KG1 (cell line): Measurements from ENCODE around the gene AHNAK.
"Not testable (repeated sequence)": the region's sequence is repeated elsewhere in the genome, so short reads cannot be mapped to it uniquely, and the experiment has no call there.

Experiments
- DNase-seq: peaks from one replicate; lab custom pipeline; 2025; lab: John Stamatoyannopoulos, UW

The AHNAK gene

DNA sequence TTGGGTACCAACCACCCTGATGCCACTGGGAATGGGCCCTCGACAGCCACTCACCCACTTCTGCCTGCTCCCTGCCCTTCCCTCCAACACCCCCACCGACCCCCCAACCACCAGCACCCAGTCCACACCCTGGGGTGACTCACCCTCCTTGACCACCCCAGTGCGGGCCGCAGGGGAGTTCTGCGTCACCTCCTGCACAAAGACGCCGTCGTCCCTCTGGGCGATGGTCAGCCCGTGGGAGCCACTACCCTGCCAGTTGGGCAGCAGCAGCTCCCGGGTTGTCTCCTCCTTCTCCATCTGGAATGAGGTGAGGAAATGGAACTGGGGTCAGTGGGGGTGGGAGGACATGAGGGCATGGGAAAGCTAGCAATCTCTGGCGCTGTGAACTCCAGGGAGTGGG lies 10.8 kb downstream of the AHNAK start:
- no peak for DNase-seq

DNA sequence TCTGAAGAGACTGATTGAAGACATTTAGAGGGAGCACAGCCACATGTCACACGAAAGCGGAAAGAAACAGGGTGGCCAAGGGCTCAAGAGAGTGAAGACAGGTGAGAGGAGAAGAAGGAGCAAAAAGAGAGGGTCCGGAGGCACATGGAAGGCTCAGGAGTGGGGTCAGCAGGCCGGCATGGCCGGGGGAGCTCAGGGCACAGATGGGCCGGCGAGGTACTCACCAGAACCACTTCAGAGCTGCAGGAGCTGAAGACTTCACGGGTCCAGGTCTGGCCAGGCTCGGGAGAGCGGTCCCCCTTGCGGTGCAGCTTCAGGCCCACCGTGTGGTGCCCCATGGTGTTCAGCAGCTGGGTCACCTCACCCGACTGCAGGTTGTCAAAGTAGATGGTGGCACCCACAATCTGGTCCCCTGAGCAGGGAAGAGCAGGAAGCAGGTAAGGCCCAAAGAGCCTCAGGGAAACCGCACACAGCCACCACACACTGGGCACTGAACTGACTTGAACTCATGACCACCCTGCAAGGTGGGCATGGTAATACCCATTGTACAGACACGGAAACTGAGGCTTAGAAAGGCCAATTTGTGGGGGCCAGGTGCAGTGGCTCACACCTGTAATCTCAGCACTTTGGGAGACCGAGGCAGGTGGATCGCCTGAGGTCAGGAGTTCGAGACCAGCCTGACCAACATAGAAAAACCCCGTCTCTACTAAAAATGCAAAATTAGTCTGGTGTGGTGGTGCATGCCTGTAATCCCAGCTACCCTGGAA lies 11.6 kb downstream of the AHNAK start:
- DNase-seq: no peak

DNA sequence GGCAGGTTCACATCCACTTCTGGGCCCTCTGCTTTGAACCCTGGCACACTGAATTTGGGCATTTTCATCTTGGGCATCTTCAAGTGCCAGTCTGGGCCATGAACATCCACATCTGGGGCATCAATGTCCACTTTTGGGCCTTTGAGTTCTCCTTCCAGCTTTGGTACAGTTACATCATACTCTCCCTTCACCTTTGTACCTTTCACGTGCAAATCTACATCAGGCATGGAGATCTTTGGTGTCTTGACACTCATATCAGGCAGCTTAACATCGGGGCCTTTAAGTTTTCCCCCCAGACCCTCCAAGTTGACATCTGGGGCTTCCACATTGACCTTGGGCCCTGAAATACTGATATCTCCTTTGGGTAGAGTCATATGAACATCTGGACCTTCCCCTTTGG lies 14.5 kb downstream of the AHNAK start:
- DNase-seq: no peak

DNA sequence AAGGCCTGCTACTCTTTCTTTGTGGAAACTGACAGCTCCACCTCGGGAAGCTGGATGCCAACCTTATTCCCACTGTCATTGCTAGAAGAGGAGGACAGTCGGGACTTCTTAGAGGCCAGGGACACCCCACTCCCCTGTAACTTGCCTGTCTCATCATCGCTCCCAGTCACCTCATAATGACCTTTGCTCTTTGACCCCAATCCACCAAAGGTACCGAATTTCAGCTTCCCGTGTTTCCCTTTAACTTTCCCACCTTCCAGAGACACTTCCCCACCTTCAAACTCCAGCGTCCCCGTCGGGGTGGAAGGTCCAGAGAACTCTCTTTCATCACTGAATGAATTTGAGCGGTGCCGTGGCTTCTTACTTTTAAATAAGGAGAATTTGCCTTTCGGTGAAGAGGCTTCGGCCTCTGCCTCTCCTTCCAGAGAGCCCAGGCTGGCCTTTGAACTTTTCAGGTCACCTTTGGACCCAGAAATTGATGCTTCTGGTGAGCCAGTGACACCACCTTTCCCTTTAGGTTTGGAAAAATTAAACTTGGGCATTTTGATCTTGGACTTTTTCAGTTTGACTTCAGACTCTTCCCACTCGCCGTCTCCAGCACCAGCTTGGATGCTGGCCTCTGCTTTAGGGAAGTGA lies 29.8 kb downstream of the AHNAK start:
- DNase-seq: no peak

DNA sequence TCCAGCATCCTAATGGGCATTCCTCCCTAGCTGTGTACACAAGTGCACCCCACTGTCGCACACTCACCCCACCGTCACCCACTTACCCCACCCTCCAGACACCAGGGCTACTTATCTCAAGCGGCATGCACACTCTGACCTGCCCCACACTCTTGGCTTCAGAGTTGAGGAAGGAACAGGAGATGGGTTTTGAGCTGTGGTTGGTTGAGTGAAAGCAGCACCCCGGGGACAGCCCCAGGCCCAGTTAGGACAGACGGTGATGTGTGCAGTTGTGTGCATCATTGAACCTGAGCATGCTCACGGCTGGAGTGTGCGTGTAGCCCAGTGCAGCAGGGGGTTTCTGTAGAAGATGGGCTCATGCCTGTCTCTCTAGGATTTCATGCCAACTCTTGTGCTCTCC lies 32.5 kb downstream of the AHNAK start:
- no peak for DNase-seq

DNA sequence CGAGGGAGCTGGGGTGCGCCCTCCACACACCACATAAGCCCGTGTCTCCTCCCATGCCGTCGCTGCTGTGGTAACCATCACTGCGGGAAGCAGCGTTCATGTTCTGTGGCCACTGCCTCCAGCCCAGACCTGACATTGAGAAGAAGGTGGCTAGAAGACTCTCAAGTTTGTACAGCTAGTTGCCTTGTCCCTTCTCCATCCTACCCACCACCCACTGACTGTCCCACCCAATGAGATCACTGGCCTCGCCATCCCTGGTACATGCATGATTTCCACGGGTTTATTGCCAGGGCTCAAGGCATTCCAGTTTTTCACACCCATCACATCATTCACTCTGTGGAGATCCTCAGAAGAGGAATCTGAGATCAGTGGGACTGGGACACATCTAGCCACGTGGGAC lies 33.0 kb downstream of the AHNAK start:
- no peak for DNase-seq

DNA sequence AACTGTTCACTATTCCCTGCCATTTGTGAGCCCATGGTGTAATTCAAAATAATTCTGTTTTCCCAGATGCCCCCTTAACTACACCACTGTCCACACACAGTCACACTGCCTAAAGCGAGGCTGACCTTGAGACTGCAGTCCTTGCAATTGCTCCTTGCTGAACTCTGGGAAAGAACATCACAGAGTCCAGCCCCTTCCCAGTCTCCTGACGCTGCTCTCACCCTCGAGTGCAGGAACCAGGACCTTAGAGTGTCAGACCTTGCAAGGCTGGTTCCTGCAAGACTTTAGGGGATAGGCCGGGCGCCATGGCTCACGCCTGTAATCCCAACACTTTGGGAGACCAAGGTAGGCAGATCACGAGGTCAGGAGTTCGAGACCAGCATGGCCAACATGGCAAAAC lies 33.6 kb downstream of the AHNAK start:
- no peak for DNase-seq

DNA sequence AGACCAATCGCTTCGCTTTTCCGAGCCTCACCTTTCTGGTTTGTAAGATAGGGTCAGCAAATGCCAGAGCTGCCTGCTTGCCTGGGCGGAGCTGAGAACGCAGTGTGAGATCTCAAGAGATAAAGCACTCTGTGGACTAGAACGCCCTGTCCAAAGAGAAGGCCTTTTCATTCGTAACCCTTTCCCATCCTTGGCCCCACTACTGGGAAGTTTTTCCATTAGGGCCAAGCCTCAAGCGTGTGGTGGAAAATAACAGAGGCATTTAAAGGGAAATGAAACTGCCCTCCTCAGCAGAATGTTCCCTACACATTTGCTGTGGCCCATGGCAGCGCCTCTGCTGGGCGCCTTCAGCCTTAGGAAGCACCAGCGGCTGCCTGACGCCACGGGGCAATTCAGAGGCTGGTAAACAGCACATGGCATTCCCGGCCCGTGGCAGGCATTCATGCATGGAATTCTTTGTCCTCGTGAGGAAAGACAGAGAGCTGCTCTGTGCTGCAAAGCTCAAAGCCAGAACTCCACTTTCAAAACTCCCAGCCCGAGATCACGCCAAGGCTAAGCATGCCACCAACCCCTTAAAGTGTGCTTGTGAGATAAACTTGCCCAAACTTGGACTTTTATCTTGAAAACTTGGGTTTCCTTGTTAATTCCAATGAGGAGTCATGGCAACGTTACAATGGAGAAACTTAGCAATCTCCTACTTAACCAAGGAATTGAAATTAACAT lies 38.1 kb downstream of the AHNAK start:
- DNase-seq: no peak

DNA sequence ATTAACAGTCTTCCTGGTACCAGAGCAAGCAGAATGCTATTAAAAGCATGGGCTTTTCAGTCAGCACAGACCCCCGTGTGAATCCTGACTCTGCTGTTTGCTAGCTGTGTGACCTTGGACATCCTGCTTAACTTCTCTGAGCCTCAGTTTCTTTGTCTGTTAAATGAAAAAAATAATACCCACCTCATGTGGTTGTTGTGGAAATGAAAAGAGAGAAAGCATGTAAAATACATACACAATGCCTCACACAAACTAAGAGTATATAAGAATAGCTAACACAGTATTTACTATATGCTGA lies 39.5 kb downstream of the AHNAK start:
- no peak for DNase-seq

DNA sequence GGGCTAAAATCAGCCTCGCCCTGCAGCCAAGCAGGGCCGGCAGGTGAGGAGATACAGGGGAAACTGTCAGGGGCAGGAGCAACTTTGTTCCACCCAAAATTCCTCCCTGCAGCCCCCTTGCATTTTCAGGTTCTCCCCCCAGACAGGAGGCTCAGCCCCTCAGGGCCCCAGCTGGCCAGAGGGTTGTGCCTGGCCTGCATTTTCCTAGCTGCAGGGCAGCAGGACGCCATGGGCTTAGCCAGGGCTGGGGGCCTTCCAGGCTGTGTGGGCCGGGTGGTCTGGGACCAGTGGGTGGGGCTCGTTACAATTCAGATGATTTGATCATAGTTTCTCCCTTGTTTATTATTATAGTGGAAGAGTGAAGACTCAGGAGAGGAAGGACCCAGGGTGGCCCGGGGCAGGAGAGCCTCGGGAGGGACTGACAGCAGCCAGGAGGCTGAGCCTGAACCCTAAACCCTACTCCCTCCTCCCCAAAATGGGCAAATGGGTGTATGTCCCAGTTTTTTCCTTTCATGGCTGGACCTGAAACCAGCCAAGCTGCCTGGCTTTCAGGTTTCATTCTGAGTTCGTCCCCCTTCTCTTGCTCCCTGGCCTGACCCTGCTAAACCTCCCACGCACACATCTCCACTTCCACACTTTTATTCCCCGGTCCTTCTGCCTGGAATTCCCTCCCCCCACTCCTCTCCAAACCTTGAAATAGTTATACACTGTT lies 40.0 kb downstream of the AHNAK start:
- DNase-seq: no peak

DNA sequence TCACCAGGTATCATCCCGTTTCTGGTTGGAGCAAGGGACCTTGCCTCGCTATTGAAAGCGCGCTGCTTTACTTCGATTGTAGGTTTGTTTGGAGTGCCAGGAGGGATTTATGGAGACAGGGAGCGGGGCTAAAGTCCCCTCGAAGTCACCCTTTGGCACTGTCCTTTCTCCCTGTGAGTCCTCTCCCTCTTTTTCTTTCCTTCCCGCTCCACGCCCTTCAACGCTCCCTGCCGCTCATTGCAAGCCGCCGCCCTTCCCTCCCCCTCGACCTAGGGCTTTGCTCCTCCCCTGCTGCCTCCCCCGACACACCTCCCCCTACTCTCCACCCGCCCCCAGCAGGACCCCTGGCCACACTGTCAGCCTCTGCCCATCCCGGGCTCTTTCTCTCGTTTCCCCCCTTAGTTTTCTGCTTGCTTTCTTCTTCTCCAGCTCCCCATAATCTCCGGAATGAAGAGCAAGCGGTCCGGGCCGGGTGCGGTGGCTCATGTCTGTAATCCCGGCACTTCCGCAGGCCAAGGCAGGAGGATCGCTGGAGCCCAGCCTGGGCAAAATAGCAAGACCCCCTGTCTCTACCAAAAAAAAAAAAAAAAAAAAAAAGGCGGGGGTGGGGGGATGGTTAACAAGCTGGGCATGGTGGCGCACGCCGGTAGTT lies 41.0 kb downstream of the AHNAK start:
- no peak for DNase-seq

DNA sequence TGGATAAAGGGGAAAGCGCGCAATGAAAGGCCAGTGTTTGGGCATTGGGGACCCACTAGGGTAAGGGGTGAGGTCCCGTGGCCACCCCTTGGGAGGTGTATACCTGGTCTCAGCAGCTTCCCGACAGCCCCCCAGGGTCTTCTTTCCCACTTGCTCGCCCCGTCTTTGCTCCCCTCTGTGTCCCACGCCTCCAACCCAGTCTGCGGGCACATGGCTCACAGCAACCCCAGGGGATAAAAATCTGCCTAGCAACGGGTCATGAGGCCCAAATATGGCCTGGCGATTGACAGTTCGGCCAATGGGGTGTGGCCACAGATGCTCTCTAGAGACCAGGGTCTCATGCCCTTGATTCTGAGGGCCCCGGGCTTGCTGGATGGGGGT lies 41.6 kb downstream of the AHNAK start:
- no peak for DNase-seq

DNA sequence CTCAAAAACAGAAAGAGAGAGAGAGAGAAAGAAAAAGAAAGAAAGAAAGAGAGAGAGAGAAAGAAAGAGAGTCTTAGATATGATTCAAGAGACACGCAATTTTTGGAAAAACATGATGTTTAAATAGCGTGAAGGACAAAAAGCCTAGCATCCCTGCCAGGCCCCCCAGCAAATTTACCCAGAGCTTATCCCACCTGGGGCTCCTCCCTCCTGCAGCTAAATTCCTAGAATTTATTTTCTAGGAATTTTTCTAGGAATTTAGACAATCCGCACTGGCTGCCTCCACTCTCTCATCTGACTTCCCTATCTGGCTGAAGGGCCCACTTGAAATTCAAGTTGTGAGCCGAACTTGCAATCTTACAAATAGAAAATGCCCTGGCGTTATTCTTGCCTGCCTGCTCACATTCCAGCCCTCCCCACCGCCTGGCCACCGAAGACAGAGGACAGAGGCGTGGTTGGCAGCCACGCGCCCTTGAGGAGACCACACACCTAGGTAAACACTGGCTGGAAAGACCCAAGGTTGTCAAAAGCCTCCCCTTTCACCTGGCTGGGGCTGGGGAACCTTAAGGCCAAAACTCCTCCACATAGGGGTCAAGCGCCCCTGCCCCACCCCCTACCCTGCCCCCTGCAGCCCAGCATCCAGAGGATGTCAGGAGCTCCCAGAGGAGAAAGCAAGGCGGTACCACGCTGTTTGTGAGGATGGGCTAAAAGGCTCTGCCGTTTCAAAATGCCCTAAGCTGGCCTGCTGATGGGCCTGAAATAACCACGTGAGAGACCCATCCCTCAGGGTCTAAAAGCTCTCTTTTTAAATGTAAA lies 42.2 kb downstream of the AHNAK start:
- DNase-seq: no peak

DNA sequence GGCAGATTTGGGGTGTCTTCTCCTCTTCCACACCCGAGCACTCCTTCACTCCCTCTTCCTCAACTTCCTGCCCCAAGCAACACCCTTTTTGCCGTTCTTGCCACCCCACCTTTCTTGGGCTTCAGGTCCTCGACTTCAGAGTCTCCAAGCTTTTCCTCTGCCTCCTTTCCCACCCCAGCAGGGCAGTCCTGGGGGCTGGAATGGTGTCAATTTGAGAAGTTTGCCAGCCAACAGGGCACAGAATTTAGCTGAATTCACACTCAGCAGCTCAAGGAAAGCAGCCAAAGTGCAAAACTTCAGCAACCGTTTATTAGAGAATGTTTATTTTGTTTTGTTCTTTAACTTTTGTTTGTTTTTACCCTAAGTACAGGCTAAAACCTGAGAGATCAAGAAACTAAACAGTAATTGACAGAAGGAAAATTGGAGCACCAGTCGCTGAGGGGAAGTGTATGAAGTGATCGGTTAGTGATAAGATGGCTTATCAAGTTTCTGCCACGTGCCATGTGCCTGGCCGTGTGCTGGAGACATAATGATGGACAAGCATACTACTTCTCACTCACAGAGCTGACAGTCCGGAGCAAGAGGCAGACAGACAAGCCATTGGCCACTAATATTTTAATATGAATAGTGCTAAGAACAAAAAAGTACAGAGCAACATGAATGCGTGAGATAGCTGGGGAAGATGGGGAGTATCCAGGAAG lies 44.4 kb downstream of the AHNAK start:
- DNase-seq: no peak

DNA sequence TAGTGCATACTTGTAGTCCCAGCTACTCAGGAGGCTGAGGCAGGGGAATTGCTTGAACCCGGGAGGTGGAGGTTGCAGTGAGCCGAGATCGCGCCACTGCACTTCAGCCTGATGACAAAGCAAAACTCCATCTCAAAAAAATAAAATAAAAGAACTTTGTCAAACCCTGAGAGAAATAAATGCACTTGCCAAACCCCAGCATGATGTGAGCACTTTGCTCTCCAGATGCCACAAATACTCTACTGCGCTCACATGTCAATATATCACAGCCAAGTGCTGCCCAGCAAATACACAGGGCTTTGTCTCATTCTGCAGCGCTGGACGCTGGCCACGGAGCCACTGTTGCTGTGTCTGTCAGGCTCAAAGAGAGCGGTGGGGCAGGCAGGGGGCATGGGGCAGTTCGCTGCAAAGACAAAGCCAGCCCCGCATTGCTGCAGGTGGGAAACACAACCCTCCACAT lies 45.1 kb downstream of the AHNAK start:
- DNase-seq: no peak

DNA sequence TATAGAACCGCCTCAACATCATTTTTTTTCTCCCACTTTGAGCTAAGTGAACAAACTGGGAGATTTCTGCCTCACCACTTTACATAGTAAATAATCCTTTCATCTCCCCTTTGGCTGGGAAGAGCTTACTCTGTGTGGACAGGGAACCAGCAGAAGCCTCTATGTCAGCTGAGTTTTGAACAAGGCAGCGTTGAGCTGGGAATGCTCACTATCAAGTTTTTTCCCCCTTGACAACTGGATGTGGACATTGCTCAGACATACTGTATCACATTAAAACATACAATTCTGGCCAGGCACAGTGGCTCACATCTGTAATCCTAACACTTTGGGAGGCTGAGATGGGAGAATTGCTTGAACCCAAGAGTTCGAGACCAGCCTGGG lies 46.0 kb downstream of the AHNAK start:
- DNase-seq: no peak

DNA sequence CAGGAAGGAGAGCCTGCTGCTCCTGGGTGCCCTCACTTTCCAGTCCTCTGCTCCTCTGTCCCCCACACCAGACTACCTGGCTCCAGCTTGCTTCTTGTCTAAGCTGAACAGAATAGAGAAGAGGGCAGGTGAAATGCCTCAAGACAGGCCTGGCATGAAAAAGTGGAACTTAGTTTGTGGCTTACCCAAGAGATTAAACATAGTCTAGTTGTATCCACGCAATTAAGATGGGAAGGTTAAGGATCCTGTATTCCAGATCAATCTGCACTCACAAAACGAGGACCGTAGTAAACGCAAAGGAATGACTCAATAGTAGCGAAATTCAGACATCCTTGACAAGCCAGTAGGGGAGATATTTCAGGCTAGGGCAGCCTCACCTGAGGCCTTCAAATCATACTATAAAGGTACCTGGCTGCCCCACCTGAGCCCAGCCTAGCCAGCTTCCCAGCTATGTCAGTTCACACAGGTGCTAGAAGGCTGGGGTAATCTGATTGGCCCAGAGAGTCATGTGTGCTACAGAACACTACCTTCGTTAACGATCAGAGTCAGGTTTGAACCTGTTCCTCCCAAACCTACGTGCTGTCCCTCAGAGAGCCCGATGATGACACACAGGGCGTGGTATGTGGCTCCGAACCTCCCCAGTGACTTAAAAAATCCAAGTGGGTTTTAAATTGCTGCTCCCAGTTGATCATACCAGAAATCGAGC lies 46.5 kb downstream of the AHNAK start:
- DNase-seq: no peak

DNA sequence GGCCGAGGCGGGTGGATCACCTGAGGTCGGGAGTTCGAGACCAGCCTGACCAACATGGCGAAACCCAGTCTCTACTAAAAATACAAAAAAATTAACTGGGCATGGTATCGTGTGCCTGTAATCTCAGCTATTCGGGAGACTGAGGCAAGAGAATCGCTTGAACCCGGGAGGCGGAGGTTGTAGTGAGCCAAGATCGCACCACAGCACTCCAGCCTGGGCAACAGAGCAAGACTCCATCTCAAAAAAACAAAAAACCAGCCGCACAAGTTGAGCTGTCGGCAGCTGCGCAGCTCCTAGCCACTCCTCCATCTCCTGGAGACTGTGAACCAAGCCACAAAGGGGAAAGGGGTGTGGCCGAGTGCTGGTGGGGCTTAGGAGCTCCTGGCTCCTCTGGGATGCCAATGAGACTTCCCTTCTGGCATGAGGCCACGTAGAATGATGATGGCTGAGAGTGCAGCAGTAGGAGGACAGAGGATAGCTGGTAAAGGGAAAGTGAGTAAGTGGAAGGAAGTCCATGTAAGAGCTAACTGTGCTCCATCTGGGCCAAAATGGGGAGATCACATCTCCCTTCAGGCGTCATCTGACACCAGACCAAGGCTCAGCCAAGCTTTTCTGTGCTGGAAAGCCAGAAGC lies 47.2 kb downstream of the AHNAK start:
- not testable (repeated sequence) for DNase-seq

DNA sequence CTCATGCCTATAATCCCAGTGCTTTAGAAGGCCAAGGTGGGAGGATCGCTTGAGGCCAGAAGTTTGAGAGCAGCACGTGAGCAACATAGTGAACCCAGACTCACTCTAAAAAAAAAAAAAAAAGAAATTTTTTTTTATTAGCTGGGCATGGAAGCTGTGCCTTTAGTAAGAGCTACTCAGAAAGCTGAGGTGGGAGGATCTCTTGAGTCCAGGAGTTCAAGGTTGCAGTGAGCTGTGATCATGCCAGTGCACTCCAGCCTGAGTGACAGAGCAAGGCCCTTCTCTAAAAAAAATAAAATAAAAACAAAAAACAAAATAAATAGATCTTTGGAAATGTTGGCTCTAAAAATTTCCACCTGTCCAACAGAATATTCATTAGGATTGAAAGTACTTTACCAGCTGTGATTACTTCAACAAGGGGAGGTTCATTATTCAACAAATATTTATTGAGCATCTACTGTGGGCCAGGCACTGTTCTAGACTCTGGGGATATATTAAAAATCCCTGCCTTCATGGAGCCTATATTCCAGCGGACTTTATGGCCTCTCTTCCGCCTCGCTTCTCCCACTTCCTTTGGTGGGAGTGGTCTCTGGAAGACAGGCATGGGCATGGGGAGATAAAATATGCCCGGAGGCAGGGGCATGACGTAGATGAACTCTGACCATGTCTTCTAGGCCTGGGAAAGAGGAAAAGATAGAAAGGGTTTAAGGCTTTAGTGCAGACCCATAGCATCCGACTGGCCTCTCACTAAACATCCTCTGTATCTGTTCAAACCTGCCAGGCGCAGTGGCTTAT lies 47.9 kb downstream of the AHNAK start:
- DNase-seq: no peak
